Bone marrow (tissue), 2 donors: ENCODE results near the gene TANGO2.

Experiments
- DNase-seq, 2 donors: peaks; one replicate each; lab custom pipeline; 2025; lab: John Stamatoyannopoulos, UW

The TANGO2 gene

DNA sequence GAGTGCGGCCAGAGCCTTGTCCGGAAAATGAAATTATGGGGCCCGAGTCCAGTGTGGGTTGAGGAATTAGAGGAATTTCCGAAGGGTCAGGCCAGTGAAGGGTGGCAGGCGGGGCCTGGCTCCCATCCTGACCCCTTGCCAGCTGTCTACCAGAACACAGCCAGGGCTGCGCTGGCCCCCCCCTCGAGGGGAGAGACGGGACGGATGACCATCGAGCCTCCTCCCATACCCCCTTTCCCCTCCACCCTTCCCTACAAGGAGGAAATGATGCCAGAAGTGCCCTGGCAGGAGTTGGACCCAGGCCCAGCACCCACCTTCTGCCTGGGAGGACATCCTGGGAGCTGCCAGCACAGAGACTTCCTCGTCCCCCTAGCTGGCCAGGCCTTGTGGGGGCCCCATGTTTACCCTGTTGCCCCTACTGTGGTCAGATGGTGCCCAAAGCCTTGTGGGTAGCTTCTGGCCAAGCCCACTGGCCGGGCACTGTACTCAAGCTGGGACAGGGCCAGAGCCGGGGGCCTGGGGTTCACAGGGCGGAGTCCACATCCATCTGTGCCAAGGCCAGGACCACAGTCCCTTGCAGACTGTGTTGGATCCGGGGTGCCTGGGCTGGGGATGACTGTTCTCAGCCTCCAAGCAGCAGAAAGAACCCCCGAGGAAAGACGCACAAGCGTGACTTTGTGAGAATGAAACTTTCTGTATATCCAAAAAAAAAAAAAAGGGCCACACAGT is 25.1 kb upstream of the TANGO2 start:
- no peak for DNase-seq

- no peak for DNase-seq
Measured at GRCh38 chr22:19996694-19997384, 24.1 kb upstream of the TANGO2 start.

DNA sequence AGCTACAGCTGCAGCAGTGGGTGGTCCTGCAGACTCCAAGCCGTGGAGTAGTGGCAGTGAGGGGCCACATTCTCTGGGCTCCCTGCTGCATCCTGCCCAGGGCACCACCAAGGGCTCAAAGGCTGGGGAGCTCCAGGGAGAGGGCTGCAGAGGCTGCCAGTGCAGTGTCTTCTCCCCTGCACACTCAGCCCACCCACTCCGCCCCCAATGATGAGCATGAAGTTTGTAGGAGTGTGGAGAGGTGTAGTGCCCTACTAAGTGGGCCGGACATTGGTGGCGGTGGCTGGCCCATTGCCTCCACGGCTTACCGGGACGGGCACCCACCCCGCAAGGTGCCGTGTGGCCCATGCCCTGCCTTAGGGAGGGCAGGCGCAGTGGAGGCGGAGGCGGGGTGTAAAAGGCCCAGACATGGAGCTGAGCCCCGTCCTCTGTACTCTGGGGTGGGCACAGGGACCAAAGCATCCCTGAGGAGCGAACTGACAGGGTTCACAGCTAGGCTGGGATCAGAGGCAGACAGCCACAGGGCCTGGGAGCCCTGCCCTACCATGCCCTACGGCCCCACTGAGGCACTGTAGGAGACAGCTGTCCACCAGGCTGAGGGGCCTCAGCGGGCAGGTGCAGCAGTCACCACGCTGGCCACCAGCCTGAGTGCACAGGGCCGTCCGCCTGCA is 23.2 kb upstream of the TANGO2 start:
- no peak for DNase-seq

GRCh38 chr22:19998232-19998951 is 22.5 kb upstream of the TANGO2 start:
- no peak for DNase-seq

DNA sequence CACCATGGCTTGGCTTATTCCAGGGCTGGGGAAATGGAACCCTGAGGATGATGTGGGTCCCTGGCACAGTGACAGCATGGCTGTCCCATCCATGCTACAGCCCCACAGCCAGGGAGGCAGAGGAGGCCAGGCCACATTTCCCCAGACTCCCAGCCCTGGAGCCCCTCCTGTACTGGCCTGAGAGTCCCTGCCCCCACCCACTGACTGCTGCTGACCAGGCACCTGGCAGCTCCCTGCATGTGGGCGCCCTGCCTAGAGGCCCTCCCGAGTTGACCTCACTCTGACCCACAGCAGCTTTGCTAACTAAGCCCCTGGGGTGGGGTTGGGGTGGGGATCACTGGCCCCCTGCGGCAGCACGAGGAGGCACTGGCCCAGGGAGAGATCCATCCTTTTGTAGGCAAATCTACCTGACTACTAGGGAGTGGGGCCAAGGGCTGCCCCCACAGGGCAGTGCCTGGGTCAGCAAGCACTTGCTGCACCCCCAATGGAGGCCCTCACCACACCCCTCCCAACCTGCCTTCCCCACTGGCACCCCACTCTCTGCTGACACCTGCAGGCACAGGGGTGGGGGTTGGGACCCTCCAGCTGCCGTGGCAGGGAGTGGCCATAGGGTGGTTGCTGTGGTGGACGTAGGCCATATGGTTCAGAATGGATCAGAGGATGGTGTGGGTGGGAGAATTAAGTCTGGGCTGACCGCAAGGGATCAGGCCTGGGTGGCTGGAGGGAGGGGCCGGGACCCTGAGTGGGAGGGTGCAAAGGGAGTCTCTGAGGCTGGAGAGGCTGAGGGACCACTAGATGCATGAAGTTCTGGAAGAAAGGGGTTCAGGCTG is 21.7 kb upstream of the TANGO2 start:
- no peak for DNase-seq

DNA sequence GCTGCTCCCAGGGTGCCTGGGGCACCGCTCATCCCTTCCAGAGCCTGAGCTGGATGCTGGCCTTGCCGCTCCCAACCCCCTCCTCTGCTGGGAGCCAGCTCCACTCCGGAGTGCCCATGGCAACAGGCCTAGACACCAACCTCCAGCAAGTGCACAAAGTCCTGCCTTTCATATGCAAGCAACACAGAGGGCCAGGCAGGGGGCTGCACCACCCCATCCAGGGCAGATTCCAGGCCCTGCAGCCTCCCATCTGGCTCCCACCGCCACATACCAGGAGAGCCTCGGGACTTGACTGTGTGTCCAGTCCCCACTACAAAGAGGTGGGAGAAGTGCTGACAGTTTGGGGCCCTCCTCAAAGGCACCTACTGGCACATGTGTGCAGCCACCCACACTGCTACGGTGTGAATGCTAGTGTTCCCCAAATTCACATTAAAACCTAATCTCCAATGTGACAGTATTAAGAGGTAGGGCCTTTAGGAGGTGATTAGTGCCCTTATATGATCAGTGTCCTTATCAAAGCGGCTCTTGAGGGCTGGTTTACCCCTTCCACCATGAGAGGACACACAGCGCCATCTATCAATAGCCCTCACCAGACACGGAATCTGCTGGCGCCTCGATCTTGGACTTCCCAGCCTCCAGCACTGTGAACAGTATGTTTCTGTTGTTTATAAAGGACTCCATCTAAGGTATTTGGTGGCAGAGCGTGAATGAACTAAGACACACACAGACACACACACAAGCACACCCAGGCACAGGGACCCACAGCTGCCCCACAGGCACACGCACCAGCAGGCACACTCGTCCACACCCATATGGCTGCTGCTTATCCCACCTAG is 20.4 kb upstream of the TANGO2 start:
- no peak for DNase-seq

GRCh38 chr22:20001082-20001638 is 19.8 kb upstream of the TANGO2 start:
- DNase-seq = peak in 1 of 2 donors; percentile 7

- DNase-seq = no peak
Measured at GRCh38 chr22:20002128-20002527, 18.8 kb upstream of the TANGO2 start.

GRCh38 chr22:20002636-20003035 is 18.3 kb upstream of the TANGO2 start:
- DNase-seq = no peak

- no peak for DNase-seq
Measured at GRCh38 chr22:20003304-20003703, 17.6 kb upstream of the TANGO2 start.

DNA sequence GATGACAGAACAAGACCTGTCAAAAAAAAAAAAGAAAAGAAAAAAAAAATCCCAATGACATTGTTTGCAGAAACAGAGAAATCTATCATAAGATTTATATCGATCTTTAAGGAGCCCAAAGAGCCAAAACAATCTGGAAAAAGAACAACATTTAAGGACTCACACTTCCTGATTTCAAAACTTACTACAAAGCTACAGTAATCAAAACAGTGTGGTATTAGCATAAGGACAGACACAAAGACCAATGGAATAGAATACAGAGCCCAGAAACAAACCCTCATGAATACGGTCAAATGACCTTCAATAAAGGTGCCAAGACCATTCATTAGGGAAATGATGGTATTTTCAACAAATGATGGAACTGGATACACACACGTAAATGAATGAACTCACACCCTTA is 16.4 kb upstream of the TANGO2 start:
- DNase-seq = no peak

DNA sequence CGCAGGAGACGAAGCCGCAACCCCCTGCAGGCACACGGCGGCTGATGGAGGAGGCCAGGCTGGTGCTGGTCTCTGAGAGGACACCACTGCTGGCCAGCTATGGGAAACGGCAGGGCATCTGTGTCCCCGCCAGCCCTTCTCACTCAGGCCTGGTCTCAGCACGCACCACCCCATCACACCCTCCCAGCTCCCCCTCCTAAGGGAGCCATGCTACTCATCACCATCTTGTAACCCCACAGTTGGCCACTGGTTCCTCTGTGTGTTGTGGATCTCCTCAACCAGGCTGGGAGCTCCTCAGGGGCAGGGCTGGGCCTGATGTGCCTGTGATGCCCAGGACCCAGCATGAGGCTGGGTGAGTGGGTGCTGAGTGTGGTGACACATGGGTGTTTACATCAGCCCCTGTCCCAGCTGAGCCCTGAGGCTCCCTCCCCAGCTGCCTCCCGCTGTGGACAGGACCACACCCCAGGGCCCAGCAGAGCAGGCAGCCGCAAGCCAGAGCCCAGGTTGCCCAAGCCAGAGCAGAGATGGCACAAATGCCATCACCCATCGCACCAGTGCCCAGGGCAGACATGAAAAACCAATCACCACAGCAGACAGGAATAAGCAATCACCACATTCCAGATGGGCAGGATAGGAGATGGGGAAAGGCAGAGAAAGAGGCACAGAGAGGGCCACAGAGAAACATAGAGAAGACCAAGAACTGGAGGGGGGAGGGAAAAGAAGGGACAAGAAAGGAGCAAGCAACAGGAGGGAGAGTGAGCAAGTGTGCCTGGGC is 12.5 kb upstream of the TANGO2 start:
- DNase-seq = no peak

DNA sequence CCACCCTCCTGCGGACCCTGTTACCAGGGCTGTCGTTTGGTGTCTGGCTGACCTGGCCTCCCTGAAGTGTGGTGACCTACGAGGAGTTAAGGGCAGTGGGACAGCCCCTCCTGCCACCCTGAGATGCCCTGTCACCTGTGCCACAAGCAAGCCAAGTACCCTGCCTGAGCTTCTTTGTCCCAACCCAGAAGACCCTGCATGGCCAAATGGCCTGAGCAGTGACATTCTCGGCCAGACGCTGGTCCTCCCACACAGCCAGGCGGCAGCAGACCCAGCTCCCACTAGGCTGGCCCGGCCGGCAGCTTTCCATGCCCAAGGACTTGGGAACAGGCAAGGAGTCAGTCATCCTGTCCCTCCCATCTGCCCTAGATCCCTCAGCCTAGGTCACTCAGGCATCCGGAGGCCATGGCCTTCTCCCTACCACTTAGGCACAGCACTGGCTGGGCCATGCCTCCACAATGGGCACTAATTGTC is 11.9 kb upstream of the TANGO2 start:
- DNase-seq = no peak

DNA sequence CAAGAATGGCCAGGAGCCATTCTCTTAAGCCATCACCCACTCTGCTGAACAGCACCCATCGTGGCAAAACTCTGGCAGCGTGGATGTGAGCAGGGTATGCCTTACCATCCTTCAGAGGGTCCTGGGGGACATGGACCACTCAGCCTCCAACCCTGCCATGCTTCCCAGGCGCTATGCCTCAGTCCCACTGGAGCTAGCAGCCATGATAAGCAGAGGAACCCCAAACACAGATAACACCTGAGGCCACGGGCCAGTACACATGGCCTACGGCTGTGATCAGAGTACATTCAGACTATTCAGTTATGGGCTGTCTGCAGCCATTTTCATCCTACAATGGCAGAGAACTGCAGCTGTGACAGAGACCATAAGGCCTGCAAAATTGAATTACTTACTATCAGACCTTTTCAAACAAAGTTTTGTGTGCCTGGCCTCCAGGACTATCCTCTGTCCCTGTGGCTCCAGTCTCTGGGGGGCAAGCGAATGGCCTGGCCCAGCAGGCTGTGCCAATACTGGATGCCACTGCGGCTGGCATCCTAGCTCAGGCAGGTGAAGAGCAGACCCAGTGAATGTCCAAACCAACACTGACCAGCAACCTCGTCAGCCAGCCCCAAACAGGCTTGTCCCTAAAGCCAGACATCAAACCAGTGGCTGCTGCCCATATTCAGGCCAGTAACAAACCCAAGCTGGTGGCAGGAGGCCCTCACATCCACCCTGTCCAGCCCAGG is 11.2 kb upstream of the TANGO2 start:
- DNase-seq = no peak

- no peak for DNase-seq
Measured at GRCh38 chr22:20010307-20011122, 10.4 kb upstream of the TANGO2 start.

GRCh38 chr22:20011123-20011992 is 9.6 kb upstream of the TANGO2 start:
- DNase-seq = no peak
